SK-N-SH treated with all-trans-retinoic acid at 6 μM for 48 hours (cell line): ENCODE measurements around the gene DPP10.

ENCODE experiments used
- OSR1 ChIP-seq: fragments of 250-450 bp; sonication (Bioruptor Pico); IDR thresholded peaks from 2 replicates; pipeline ENCODE4 v1.8.0; 2022; ENCODE audit warnings: moderate library complexity, mild to moderate bottlenecking, inconsistent platforms
- RARB ChIP-seq: fragments of 250-450 bp; sonication (Bioruptor Pico); IDR thresholded peaks from 2 replicates; pipeline ENCODE4 v1.8.0; 2021; ENCODE audit warnings: mild to moderate bottlenecking, moderate library complexity
- ZC3H10 ChIP-seq: fragments of 250-450 bp; sonication (Bioruptor Pico); IDR thresholded peaks from 2 replicates; pipeline ENCODE4 v1.5.1; 2021; ENCODE audit warnings: mild to moderate bottlenecking, moderate library complexity
- ZNF8 ChIP-seq: fragments of 450-650 bp; formaldehyde crosslinking; IDR thresholded peaks from 2 replicates; pipeline ENCODE4 v1.5.0; 2020; ENCODE audit warnings: mild to moderate bottlenecking, moderate library complexity
- TF ChIP-seq, protein P1 (sequence below): fragments of 250-450 bp; sonication (Bioruptor Pico); IDR thresholded peaks from 2 replicates; pipeline ENCODE4 v1.5.1; 2021; ENCODE audit warnings: mild to moderate bottlenecking, moderate library complexity
- TF ChIP-seq, protein P2 (sequence below): fragments of 250-450 bp; sonication (Bioruptor Pico); IDR thresholded peaks from 2 replicates; pipeline ENCODE4 v1.8.0; 2021; ENCODE audit warnings: low read depth, mild to moderate bottlenecking, moderate library complexity, borderline replicate concordance
- TF ChIP-seq, protein P3 (sequence below): fragments of 250-450 bp; sonication (Bioruptor Pico); IDR thresholded peaks from 2 replicates; pipeline ENCODE4 v1.5.0; 2020; ENCODE audit warnings: mild to moderate bottlenecking, moderate library complexity
- TF ChIP-seq, protein P4 (sequence below): fragments of 250-450 bp; sonication (Bioruptor Pico); IDR thresholded peaks from 2 replicates; pipeline ENCODE4 v1.5.1; 2020; ENCODE audit warnings: low read depth, mild to moderate bottlenecking, moderate library complexity

DNA sequence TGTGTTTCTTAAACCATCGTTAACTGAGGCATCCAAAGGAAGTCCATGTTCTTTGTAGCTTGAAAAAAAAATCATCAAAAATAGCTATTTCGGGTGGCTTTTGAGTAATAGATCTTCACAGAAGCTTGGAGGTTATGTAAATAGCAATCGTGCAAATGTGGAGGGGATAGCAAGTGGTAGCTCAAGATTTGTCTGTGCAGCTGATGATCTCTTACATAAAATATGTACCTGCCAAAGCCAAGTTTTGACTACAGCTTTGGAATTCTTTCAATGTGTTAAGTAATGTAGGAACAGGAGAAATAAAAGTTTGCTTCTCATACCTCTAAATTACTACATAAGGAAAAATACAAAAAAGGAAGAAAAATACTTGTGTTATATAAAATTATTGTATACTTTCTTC, 1432.0 kb downstream of the DPP10 start:
- TF ChIP-seq ZNF8 (CRISPR knock-in tag) (no peak), OSR1 (CRISPR knock-in tag) (no peak), RARB (CRISPR knock-in tag) (no peak), ZC3H10 (CRISPR knock-in tag) (no peak)
- TF ChIP-seq, protein P1, sequence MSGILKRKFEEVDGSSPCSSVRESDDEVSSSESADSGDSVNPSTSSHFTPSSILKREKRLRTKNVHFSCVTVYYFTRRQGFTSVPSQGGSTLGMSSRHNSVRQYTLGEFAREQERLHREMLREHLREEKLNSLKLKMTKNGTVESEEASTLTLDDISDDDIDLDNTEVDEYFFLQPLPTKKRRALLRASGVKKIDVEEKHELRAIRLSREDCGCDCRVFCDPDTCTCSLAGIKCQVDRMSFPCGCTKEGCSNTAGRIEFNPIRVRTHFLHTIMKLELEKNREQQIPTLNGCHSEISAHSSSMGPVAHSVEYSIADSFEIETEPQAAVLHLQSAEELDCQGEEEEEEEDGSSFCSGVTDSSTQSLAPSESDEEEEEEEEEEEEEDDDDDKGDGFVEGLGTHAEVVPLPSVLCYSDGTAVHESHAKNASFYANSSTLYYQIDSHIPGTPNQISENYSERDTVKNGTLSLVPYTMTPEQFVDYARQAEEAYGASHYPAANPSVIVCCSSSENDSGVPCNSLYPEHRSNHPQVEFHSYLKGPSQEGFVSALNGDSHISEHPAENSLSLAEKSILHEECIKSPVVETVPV, result no peak
- TF ChIP-seq, protein P2, sequence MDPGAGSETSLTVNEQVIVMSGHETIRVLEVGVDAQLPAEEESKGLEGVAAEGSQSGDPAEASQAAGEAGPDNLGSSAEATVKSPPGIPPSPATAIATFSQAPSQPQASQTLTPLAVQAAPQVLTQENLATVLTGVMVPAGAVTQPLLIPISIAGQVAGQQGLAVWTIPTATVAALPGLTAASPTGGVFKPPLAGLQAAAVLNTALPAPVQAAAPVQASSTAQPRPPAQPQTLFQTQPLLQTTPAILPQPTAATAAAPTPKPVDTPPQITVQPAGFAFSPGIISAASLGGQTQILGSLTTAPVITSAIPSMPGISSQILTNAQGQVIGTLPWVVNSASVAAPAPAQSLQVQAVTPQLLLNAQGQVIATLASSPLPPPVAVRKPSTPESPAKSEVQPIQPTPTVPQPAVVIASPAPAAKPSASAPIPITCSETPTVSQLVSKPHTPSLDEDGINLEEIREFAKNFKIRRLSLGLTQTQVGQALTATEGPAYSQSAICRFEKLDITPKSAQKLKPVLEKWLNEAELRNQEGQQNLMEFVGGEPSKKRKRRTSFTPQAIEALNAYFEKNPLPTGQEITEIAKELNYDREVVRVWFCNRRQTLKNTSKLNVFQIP (CRISPR knock-in tag), result no peak
- TF ChIP-seq, protein P3, sequence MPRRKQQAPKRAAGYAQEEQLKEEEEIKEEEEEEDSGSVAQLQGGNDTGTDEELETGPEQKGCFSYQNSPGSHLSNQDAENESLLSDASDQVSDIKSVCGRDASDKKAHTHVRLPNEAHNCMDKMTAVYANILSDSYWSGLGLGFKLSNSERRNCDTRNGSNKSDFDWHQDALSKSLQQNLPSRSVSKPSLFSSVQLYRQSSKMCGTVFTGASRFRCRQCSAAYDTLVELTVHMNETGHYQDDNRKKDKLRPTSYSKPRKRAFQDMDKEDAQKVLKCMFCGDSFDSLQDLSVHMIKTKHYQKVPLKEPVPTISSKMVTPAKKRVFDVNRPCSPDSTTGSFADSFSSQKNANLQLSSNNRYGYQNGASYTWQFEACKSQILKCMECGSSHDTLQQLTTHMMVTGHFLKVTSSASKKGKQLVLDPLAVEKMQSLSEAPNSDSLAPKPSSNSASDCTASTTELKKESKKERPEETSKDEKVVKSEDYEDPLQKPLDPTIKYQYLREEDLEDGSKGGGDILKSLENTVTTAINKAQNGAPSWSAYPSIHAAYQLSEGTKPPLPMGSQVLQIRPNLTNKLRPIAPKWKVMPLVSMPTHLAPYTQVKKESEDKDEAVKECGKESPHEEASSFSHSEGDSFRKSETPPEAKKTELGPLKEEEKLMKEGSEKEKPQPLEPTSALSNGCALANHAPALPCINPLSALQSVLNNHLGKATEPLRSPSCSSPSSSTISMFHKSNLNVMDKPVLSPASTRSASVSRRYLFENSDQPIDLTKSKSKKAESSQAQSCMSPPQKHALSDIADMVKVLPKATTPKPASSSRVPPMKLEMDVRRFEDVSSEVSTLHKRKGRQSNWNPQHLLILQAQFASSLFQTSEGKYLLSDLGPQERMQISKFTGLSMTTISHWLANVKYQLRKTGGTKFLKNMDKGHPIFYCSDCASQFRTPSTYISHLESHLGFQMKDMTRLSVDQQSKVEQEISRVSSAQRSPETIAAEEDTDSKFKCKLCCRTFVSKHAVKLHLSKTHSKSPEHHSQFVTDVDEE (CRISPR knock-in tag), result no peak
- TF ChIP-seq, protein P4, sequence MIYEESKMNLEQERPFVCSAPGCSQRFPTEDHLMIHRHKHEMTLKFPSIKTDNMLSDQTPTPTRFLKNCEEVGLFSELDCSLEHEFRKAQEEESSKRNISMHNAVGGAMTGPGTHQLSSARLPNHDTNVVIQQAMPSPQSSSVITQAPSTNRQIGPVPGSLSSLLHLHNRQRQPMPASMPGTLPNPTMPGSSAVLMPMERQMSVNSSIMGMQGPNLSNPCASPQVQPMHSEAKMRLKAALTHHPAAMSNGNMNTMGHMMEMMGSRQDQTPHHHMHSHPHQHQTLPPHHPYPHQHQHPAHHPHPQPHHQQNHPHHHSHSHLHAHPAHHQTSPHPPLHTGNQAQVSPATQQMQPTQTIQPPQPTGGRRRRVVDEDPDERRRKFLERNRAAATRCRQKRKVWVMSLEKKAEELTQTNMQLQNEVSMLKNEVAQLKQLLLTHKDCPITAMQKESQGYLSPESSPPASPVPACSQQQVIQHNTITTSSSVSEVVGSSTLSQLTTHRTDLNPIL (CRISPR knock-in tag), result no peak
